K562 (cell line): Measurements from ENCODE around the gene IL10. TPM values are rescaled to one million over a fixed set of nuclear protein-coding genes. Genes with fewer than 3 reads are reported as not detected.

Experiments used
- ATF6 ChIP-seq: sonication (generic); formaldehyde crosslinking; IDR thresholded peaks from 2 replicates; pipeline ENCODE4 v1.4.0; 2020; ENCODE audit warnings: mild to moderate bottlenecking, missing genetic modification reagents
- IFI16 ChIP-seq: fragments of 250-450 bp; sonication (Bioruptor Pico); IDR thresholded peaks from 2 replicates; pipeline ENCODE4 v2.1.2; 2022; ENCODE audit warnings: mild to moderate bottlenecking, inconsistent platforms
- NFXL1 ChIP-seq: fragments of 450-650 bp; formaldehyde crosslinking; IDR thresholded peaks from 2 replicates; pipeline ENCODE4 v1.4.0; 2021; ENCODE audit warnings: mild to moderate bottlenecking
- NONO ChIP-seq, 2 experiments: fragments of 200-400 bp in 1 of 2; fragments of 450-650 bp in 1 of 2; formaldehyde crosslinking in 1 of 2; IDR thresholded peaks; 2 replicates each; pipeline ENCODE4 v1.6.1; 2017; ENCODE audit warnings: low read depth in 2 of 2, mild to moderate bottlenecking in 2 of 2, moderate library complexity in 2 of 2, low read length in 1 of 2
- NUFIP1 ChIP-seq: fragments of 450-650 bp; IDR thresholded peaks from 2 replicates; pipeline ENCODE4 v1.6.1; 2018; ENCODE audit not compliant: partially characterized antibody
- RBM14 ChIP-seq: fragments of 200-400 bp; formaldehyde crosslinking; IDR thresholded peaks from 2 replicates; pipeline ENCODE4 v1.6.1; 2018; ENCODE audit warnings: low read depth, mild to moderate bottlenecking, low read length, moderate library complexity, borderline replicate concordance; ENCODE audit not compliant: insufficient read depth
- RBM34 ChIP-seq: fragments of 200-400 bp; formaldehyde crosslinking; IDR thresholded peaks from 2 replicates; pipeline ENCODE4 v1.6.1; 2018; ENCODE audit warnings: low read length, borderline replicate concordance; ENCODE audit not compliant: insufficient read depth
- SMARCA4 ChIP-seq: fragments of 450-650 bp; IDR thresholded peaks from 2 replicates; pipeline ENCODE4 v1.6.1; 2016
- SUPT5H ChIP-seq: fragments of 450-650 bp; IDR thresholded peaks from 2 replicates; pipeline ENCODE4 v1.6.1; 2016
- TRIM25 ChIP-seq: fragments of 450-650 bp; IDR thresholded peaks from 2 replicates; pipeline ENCODE4 v1.7.0; 2016; ENCODE audit warnings: borderline replicate concordance
- VEZF1 ChIP-seq: fragments of 200-800 bp; sonication (Bioruptor generic); IDR thresholded peaks from 2 replicates; pipeline ENCODE4 v1.6.1; 2017; ENCODE audit warnings: missing genetic modification characterization, missing compliant biosample characterization
- ZC3H11A ChIP-seq: IDR thresholded peaks from 2 replicates; pipeline ENCODE4 v1.6.1; 2012; ENCODE audit warnings: low read depth, low read length, improper control_type of control experiment
- ZNF282 ChIP-seq: sonication (generic); formaldehyde crosslinking; IDR thresholded peaks from 2 replicates; pipeline ENCODE4 v1.8.1; 2023; ENCODE audit warnings: missing genetic modification reagents
- polyA plus RNA-seq, 8 experiments: library from polyadenylated mRNA; depleted of rRNA in 4 of 8; stranded (reverse) in 5 of 8; unstranded in 3 of 8; fragments of >200 nt; fragmentation: Nextera tagmentation in 2 of 8; fragmentation: Illumina TruSeq in 1 of 8; extraction: Ambion mirVana in 2 of 8; extraction: Trizol in 1 of 8; gene quantifications; 2 replicates each; pipeline versions ENCODE4 v1.2.1 to v1.2.3, GENCODE V29; 2011 to 2014; ENCODE audit warnings: inconsistent platforms in 1 of 8, missing spikeins in 1 of 8
- total RNA-seq, 7 experiments: library from RNA; depleted of rRNA in 6 of 7; stranded (reverse); fragments of >200 nt in 6 of 7; fragmentation: Illumina TruSeq in 2 of 7; extraction: Trizol in 2 of 7; gene quantifications; 2 replicates each; pipeline versions ENCODE4 v1.2.1 to v1.2.3, GENCODE V29; 2011 to 2021; ENCODE audit warnings: low replicate concordance in 1 of 7
- TF ChIP-seq, protein P1 (sequence below): sonication (generic); formaldehyde crosslinking; IDR thresholded peaks from 2 replicates; pipeline ENCODE4 v1.8.0; 2023; ENCODE audit warnings: mild to moderate bottlenecking, missing genetic modification reagents
- TF ChIP-seq, protein P2 (sequence below): fragments of 450-650 bp; formaldehyde crosslinking; IDR thresholded peaks from 2 replicates; pipeline ENCODE4 v1.4.0; 2020; ENCODE audit warnings: mild to moderate bottlenecking, mixed read lengths

IL10 gene
- total and polyA plus RNA-seq, 9 of the 15 experiments (the other 6 are each of a cell fraction or from before 2014, with no cell fraction given): 0.29 TPM; not detected in 8

- no peak for TF ChIP-seq ATF6 (CRISPR knock-in tag)
- TF ChIP-seq, protein P1, sequence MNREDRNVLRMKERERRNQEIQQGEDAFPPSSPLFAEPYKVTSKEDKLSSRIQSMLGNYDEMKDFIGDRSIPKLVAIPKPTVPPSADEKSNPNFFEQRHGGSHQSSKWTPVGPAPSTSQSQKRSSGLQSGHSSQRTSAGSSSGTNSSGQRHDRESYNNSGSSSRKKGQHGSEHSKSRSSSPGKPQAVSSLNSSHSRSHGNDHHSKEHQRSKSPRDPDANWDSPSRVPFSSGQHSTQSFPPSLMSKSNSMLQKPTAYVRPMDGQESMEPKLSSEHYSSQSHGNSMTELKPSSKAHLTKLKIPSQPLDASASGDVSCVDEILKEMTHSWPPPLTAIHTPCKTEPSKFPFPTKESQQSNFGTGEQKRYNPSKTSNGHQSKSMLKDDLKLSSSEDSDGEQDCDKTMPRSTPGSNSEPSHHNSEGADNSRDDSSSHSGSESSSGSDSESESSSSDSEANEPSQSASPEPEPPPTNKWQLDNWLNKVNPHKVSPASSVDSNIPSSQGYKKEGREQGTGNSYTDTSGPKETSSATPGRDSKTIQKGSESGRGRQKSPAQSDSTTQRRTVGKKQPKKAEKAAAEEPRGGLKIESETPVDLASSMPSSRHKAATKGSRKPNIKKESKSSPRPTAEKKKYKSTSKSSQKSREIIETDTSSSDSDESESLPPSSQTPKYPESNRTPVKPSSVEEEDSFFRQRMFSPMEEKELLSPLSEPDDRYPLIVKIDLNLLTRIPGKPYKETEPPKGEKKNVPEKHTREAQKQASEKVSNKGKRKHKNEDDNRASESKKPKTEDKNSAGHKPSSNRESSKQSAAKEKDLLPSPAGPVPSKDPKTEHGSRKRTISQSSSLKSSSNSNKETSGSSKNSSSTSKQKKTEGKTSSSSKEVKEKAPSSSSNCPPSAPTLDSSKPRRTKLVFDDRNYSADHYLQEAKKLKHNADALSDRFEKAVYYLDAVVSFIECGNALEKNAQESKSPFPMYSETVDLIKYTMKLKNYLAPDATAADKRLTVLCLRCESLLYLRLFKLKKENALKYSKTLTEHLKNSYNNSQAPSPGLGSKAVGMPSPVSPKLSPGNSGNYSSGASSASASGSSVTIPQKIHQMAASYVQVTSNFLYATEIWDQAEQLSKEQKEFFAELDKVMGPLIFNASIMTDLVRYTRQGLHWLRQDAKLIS: 0 out of 2 replicates have a peak, but pooled peaks have one; percentile 29
- TF ChIP-seq VEZF1 (CRISPR knock-in tag): peak; percentile 66
- TF ChIP-seq SUPT5H: no peak
- TF ChIP-seq, protein P2, sequence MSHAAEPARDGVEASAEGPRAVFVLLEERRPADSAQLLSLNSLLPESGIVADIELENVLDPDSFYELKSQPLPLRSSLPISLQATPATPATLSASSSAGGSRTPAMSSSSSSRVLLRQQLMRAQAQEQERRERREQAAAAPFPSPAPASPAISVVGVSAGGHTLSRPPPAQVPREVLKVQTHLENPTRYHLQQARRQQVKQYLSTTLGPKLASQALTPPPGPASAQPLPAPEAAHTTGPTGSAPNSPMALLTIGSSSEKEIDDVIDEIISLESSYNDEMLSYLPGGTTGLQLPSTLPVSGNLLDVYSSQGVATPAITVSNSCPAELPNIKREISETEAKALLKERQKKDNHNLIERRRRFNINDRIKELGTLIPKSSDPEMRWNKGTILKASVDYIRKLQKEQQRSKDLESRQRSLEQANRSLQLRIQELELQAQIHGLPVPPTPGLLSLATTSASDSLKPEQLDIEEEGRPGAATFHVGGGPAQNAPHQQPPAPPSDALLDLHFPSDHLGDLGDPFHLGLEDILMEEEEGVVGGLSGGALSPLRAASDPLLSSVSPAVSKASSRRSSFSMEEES (CRISPR knock-in tag): no peak
- no peak for TF ChIP-seq IFI16
- TF ChIP-seq ZNF282 (CRISPR knock-in tag): no peak
- no peak for TF ChIP-seq NFXL1 (CRISPR knock-in tag)
- no peak for TF ChIP-seq NUFIP1
- TF ChIP-seq SMARCA4: peak; percentile 92
- no peak for TF ChIP-seq RBM34
- TF ChIP-seq RBM14: no peak
- TF ChIP-seq NONO (IDR thresholded peaks at IDR 0.05; ENCODE audit: low read depth in 2 of 2, low read length in 1 of 2): peak in 1 of 2 experiments; percentile 76; a peak in 1 of 4 replicates
- no peak for TF ChIP-seq ZC3H11A
- TF ChIP-seq TRIM25: no peak
Observed at GRCh38 chr1:206735553-206736031, 36.7 kb downstream of the IL10 start (continued).
